ENCODE results near the gene MST1R. TPM values are rescaled to one million over a fixed set of nuclear protein-coding genes. Genes with fewer than 3 reads are reported as not detected.

Gene MST1R
- total and polyA plus RNA-seq, 2 experiments from 2014 or later = 3.7 to 3.9 TPM

DNA sequence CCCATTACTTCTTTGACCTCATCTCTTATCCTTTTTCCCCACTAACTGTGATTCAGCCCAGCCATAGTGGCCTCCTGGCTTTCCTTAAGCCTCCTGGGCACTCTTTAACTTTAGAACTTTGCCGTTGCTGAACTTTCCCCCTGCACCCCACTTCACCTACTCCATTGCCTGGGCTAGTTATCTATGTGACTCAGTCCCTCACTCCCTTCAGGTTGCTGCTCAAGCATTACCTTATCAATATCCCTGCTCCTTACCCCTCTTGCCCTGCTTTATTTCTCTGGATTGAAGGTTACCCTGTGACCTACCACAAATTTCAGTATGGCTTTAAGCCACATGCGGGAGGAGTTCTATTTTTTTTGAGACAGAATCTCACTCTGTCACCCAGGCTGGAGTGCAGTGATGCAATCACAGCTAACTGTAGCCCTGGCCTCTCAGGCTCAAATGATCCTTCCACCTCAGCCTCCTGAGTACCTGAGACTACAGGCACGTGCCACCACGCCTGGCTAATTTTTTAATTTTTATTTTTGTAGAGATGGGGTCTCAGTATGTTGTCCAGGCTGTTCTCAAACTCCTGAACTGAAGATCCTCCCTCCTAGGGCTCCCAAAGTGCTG, 22.6 kb upstream of the MST1R start (continued):
- no peak for TF ChIP-seq STAT1 (IDR thresholded peaks at IDR 0.05; ENCODE audit: unreplicated experiment)
- no peak for TF ChIP-seq EZH2phosphoT487 (IDR thresholded peaks at IDR 0.05; ENCODE audit: unreplicated experiment)
- TF ChIP-seq JUNB (IDR thresholded peaks at IDR 0.05; ENCODE audit: unreplicated experiment) = no peak
- no peak for TF ChIP-seq ZNF331 (CRISPR knock-in tag; IDR thresholded peaks at IDR 0.05; ENCODE audit: low read depth)
- no peak for TF ChIP-seq POLR2AphosphoS5 (IDR thresholded peaks at IDR 0.05; ENCODE audit: low read depth)
- TF ChIP-seq EZH2 (IDR thresholded peaks at IDR 0.05; ENCODE audit: low read depth, unreplicated experiment) = no peak

DNA sequence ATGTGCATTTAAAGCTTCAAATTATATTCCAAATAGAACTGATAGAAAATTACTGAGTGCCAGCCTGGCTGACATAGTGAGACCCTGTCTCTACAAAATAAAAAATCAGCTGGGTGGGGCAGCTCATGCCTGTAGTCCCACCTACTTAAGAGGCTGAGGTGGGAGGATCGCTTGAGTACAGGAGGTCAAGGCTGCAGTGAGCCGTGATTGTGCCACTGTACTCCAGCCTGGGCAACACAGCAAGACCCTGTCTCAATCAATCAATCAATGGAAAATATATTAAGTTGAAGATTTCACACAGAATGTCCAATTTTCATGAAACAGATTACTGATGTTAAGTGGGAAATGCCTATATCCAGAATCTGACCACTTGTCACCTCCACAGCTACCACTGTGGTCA, 21.8 kb upstream of the MST1R start:
- no peaks in the 10 kb centered on the region for H3K9me3 Mint-ChIP-seq
- DNase-seq (ENCODE audit: low spot score) (no peak), ATAC-seq (no peak)
- no peaks in the 10 kb centered on the region for H3K27me3 ChIP-seq (ENCODE audit: insufficient read depth)
- TF ChIP-seq, protein P1, sequence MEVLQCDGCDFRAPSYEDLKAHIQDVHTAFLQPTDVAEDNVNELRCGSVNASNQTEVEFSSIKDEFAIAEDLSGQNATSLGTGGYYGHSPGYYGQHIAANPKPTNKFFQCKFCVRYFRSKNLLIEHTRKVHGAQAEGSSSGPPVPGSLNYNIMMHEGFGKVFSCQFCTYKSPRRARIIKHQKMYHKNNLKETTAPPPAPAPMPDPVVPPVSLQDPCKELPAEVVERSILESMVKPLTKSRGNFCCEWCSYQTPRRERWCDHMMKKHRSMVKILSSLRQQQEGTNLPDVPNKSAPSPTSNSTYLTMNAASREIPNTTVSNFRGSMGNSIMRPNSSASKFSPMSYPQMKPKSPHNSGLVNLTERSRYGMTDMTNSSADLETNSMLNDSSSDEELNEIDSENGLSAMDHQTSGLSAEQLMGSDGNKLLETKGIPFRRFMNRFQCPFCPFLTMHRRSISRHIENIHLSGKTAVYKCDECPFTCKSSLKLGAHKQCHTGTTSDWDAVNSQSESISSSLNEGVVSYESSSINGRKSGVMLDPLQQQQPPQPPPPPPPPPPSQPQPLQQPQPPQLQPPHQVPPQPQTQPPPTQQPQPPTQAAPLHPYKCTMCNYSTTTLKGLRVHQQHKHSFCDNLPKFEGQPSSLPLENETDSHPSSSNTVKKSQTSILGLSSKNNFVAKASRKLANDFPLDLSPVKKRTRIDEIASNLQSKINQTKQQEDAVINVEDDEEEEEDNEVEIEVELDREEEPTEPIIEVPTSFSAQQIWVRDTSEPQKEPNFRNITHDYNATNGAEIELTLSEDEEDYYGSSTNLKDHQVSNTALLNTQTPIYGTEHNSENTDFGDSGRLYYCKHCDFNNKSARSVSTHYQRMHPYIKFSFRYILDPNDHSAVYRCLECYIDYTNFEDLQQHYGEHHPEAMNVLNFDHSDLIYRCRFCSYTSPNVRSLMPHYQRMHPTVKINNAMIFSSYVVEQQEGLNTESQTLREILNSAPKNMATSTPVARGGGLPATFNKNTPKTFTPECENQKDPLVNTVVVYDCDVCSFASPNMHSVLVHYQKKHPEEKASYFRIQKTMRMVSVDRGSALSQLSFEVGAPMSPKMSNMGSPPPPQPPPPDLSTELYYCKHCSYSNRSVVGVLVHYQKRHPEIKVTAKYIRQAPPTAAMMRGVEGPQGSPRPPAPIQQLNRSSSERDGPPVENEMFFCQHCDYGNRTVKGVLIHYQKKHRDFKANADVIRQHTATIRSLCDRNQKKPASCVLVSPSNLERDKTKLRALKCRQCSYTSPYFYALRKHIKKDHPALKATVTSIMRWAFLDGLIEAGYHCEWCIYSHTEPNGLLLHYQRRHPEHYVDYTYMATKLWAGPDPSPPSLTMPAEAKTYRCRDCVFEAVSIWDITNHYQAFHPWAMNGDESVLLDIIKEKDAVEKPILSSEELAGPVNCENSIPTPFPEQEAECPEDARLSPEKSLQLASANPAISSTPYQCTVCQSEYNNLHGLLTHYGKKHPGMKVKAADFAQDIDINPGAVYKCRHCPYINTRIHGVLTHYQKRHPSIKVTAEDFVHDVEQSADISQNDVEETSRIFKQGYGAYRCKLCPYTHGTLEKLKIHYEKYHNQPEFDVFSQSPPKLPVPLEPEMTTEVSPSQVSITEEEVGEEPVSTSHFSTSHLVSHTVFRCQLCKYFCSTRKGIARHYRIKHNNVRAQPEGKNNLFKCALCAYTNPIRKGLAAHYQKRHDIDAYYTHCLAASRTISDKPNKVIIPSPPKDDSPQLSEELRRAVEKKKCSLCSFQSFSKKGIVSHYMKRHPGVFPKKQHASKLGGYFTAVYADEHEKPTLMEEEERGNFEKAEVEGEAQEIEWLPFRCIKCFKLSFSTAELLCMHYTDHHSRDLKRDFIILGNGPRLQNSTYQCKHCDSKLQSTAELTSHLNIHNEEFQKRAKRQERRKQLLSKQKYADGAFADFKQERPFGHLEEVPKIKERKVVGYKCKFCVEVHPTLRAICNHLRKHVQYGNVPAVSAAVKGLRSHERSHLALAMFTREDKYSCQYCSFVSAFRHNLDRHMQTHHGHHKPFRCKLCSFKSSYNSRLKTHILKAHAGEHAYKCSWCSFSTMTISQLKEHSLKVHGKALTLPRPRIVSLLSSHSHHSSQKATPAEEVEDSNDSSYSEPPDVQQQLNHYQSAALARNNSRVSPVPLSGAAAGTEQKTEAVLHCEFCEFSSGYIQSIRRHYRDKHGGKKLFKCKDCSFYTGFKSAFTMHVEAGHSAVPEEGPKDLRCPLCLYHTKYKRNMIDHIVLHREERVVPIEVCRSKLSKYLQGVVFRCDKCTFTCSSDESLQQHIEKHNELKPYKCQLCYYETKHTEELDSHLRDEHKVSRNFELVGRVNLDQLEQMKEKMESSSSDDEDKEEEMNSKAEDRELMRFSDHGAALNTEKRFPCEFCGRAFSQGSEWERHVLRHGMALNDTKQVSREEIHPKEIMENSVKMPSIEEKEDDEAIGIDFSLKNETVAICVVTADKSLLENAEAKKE (CRISPR knock-in tag; IDR thresholded peaks at IDR 0.05) = no peak
- no peak for TF ChIP-seq CREB1 (CRISPR knock-in tag; IDR thresholded peaks at IDR 0.05; ENCODE audit: low read depth)
- no peak for TF ChIP-seq EZH2phosphoT487 (IDR thresholded peaks at IDR 0.05; ENCODE audit: unreplicated experiment)
- no peak for TF ChIP-seq POLR2AphosphoS5 (IDR thresholded peaks at IDR 0.05; ENCODE audit: low read depth)
- TF ChIP-seq JUNB (IDR thresholded peaks at IDR 0.05; ENCODE audit: unreplicated experiment) = no peak
- TF ChIP-seq, protein P2, sequence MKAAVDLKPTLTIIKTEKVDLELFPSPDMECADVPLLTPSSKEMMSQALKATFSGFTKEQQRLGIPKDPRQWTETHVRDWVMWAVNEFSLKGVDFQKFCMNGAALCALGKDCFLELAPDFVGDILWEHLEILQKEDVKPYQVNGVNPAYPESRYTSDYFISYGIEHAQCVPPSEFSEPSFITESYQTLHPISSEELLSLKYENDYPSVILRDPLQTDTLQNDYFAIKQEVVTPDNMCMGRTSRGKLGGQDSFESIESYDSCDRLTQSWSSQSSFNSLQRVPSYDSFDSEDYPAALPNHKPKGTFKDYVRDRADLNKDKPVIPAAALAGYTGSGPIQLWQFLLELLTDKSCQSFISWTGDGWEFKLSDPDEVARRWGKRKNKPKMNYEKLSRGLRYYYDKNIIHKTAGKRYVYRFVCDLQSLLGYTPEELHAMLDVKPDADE (IDR thresholded peaks at IDR 0.05) = no peak
- TF ChIP-seq, protein P3, sequence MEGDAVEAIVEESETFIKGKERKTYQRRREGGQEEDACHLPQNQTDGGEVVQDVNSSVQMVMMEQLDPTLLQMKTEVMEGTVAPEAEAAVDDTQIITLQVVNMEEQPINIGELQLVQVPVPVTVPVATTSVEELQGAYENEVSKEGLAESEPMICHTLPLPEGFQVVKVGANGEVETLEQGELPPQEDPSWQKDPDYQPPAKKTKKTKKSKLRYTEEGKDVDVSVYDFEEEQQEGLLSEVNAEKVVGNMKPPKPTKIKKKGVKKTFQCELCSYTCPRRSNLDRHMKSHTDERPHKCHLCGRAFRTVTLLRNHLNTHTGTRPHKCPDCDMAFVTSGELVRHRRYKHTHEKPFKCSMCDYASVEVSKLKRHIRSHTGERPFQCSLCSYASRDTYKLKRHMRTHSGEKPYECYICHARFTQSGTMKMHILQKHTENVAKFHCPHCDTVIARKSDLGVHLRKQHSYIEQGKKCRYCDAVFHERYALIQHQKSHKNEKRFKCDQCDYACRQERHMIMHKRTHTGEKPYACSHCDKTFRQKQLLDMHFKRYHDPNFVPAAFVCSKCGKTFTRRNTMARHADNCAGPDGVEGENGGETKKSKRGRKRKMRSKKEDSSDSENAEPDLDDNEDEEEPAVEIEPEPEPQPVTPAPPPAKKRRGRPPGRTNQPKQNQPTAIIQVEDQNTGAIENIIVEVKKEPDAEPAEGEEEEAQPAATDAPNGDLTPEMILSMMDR (conservative IDR thresholded peaks at IDR 0.05; ENCODE audit: low read depth in 2 of 2) = no peak
- no peak for TF ChIP-seq ZNF331 (CRISPR knock-in tag; IDR thresholded peaks at IDR 0.05; ENCODE audit: low read depth)
- TF ChIP-seq EZH2 (IDR thresholded peaks at IDR 0.05; ENCODE audit: low read depth, unreplicated experiment) = no peak
- no peak for TF ChIP-seq NANOG (IDR thresholded peaks at IDR 0.05; ENCODE audit: borderline replicate concordance)
- TF ChIP-seq, protein P4, sequence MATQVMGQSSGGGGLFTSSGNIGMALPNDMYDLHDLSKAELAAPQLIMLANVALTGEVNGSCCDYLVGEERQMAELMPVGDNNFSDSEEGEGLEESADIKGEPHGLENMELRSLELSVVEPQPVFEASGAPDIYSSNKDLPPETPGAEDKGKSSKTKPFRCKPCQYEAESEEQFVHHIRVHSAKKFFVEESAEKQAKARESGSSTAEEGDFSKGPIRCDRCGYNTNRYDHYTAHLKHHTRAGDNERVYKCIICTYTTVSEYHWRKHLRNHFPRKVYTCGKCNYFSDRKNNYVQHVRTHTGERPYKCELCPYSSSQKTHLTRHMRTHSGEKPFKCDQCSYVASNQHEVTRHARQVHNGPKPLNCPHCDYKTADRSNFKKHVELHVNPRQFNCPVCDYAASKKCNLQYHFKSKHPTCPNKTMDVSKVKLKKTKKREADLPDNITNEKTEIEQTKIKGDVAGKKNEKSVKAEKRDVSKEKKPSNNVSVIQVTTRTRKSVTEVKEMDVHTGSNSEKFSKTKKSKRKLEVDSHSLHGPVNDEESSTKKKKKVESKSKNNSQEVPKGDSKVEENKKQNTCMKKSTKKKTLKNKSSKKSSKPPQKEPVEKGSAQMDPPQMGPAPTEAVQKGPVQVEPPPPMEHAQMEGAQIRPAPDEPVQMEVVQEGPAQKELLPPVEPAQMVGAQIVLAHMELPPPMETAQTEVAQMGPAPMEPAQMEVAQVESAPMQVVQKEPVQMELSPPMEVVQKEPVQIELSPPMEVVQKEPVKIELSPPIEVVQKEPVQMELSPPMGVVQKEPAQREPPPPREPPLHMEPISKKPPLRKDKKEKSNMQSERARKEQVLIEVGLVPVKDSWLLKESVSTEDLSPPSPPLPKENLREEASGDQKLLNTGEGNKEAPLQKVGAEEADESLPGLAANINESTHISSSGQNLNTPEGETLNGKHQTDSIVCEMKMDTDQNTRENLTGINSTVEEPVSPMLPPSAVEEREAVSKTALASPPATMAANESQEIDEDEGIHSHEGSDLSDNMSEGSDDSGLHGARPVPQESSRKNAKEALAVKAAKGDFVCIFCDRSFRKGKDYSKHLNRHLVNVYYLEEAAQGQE (IDR thresholded peaks at IDR 0.05; ENCODE audit: unreplicated experiment) = no peak
- no peak for TF ChIP-seq STAT1 (IDR thresholded peaks at IDR 0.05; ENCODE audit: unreplicated experiment)
- peaks cover 14% of the 10 kb centered on the region for H3K4me1 Mint-ChIP-seq
- H3K4me2 ChIP-seq = no peak overlapping the region
- H2AFZ ChIP-seq = no peak overlapping the region
- H4K20me1 ChIP-seq (replicated peaks; ENCODE audit: insufficient read depth) = no peaks in the 10 kb centered on the region
- peaks cover 5% of the 10 kb centered on the region; the same call in 1 of the 2 replicates for H3F3A ChIP-seq (replicated peaks; ENCODE audit: low read depth)
- no peaks in the 10 kb centered on the region for H3K36me3 ChIP-seq (ENCODE audit: insufficient read depth)
- H3K4me3 Mint-ChIP-seq = no peak overlapping the region
- H3K4me3 ChIP-seq = no peak overlapping the region
- H3K27me3 Mint-ChIP-seq (ENCODE audit: insufficient read depth, low read depth, poor library complexity) = peaks cover 9% of the 10 kb centered on the region
- H3K4me1 ChIP-seq (ENCODE audit: insufficient read depth) = peaks cover 12% of the 10 kb centered on the region
- no peaks in the 10 kb centered on the region for H3K36me3 Mint-ChIP-seq (ENCODE audit: low read depth)
- H3K27ac Mint-ChIP-seq = no peak overlapping the region
- H3K79me2 ChIP-seq (replicated peaks; ENCODE audit: insufficient read depth) = no peaks in the 10 kb centered on the region
- no peak overlapping the region for H3K27ac ChIP-seq (ENCODE audit: low read depth)
- no peaks in the 10 kb centered on the region for H3K9me2 ChIP-seq (ENCODE audit: insufficient read depth)
